ENCODE measurements around the gene CLEC16A.

- peak; percentile 84 for TF ChIP-seq CTCF (IDR thresholded peaks at IDR 0.05)
- no peak for TF ChIP-seq EZH2 (IDR thresholded peaks at IDR 0.05)
These were observed 27.2 kb downstream of the CLEC16A start for GRCh38 chr16:10971560-10971961.
